GM12801 (cell line): ENCODE data around the gene IL1RL2.

Experiments used
- TF ChIP-seq, protein P1 (sequence below): IDR thresholded peaks from one replicate; pipeline ENCODE4 v1.5.1; 2011; ENCODE audit warnings: control low read depth; ENCODE audit not compliant: insufficient read length; ENCODE audit errors: extremely low read depth

The IL1RL2 gene

DNA sequence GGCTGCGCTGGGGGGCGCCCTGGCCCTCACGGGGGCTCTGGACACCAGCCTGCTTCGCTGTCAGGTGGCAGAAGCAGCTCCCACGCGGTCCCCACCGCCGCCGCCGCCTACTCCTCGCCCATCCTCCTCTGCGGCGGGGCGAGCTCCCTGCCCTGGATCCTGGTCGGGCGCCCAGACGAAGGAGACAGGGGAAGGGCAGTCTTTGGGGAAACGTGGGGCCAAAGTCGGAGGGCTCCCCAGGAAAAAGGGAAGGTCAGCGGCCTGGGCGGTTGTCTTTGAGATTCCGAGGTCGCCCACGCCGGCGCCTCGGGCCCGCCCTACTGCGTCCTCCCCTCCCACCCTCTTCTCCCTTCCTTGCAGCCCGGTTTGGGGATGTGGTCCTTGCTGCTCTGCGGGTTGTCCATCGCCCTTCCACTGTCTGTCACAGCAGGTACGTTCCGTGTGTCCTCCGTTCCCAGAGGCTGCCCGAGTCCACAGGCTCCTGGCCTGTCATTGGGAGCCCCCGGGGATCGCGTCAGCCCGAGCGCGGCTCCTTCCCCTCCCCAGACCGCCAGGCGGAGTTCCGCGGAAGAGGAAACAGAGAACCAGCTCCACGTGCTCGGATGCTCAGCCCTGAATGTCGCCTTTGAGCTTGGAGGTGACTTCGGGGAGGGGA is 800 bp downstream of the IL1RL2 start:
- TF ChIP-seq, protein P1, sequence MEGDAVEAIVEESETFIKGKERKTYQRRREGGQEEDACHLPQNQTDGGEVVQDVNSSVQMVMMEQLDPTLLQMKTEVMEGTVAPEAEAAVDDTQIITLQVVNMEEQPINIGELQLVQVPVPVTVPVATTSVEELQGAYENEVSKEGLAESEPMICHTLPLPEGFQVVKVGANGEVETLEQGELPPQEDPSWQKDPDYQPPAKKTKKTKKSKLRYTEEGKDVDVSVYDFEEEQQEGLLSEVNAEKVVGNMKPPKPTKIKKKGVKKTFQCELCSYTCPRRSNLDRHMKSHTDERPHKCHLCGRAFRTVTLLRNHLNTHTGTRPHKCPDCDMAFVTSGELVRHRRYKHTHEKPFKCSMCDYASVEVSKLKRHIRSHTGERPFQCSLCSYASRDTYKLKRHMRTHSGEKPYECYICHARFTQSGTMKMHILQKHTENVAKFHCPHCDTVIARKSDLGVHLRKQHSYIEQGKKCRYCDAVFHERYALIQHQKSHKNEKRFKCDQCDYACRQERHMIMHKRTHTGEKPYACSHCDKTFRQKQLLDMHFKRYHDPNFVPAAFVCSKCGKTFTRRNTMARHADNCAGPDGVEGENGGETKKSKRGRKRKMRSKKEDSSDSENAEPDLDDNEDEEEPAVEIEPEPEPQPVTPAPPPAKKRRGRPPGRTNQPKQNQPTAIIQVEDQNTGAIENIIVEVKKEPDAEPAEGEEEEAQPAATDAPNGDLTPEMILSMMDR = no peak

DNA sequence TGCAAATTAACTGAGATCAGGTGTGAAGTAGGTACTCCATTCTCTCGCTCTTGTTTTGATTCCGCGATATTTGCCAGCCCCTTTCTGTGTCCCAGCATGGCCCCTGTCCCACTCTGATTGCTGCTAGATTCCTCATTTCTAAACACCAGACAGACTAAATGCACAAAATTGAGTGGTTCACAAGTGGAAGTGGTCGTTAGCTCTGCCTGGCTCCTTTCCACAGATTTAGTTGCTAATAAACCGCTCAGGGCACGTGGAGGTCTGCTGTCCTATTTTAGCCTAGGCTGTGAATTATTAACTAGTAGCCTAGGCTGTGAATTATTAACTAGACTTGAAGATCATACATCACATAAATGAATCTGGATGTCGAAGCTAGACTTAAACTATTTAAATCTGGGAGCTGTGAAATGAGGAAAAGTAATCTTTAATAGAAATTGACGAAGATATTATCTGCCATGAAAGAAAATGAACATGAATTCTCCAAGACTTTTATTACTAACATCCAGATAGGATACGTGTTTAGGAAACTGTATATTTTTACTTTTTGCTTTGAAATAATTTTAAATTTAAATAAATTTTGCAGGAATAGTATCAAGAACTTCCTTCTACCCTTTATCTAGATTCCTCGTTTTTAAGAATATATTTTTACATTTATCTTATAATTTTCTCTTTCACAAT is 3.7 kb downstream of the IL1RL2 start:
- TF ChIP-seq, protein P1 = no peak

DNA sequence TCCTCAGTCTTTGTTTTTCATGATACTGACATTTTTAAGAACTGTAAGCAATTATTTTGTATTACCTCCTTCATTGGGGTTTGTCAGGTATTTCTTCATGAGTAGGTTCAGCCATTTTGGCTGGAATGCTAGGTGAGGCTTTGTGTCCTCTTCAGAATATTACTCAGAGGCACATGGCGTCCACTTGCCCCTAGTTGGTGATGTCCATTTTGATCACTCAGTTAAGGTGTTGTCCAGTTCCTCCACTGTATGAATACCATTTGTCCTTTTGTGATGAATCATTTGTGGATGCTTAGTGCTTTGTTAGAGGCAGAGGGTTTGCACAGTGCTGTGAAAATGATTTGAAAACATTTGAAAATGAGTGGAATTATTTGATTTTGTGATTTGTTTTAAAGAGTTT is 4.7 kb downstream of the IL1RL2 start:
- TF ChIP-seq, protein P1 = no peak

GRCh38 chr2:102193074-102193473 is 6.3 kb downstream of the IL1RL2 start:
- TF ChIP-seq, protein P1 = no peak

DNA sequence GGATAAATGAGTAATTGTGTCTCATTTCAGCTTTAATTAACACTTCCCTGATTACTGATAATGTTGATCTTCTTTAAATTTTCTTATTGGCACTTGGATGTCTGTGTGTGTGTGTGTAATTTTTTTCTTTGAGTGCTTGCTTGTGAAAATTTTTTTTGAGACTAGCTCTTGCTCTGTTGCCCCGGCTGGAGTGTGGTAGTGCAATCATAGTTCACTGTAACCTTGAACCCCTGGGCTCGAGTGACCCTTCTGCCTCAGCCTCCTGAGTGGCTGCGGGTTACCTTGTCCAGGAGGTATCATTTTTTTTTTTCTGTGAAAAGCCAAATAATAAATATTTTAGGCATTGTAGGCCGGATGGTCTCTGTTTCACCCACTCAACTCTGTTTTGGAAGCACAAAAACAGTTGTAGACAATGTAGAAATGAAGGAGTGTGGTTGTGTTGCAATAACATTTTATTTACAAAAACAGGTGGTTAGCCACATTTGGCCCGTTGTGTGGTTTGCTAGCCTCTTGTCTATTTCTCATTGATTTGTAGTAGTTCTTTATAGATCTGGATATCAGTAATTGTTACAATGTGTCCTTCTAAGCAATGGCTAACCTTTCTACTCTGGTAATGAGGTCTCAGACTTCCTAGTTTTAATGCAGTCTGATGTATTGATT is 7.9 kb downstream of the IL1RL2 start:
- TF ChIP-seq, protein P1 = no peak

- TF ChIP-seq, protein P1 = no peak
These were observed 10.7 kb downstream of the IL1RL2 start for GRCh38 chr2:102197389-102198137.

DNA sequence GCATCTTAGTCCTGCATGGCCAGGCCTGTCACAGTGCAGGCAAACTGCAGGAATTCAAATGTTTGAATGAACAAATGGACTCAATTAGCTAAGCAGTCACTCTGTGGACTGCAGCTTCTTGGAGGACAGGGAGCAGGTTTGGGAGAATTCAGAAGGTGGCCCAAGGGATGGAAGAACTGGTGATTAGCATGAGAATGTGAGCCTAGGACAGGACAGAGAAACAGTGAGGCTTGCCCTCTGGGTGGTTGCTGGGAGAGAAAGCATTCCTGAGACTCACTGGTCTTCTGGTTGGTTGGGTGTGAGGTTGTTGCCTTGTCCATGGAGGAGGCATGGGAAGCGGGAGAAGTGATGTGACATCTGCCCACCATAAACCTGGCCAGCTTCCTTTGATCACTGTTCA is 13.7 kb downstream of the IL1RL2 start:
- TF ChIP-seq, protein P1 = no peak
